Neuron (in vitro differentiated cells): ENCODE measurements around the gene LRRC73.
"Not testable (repeated sequence)": the region's sequence is repeated elsewhere in the genome, so short reads cannot be mapped to it uniquely, and the experiment has no call there.

ENCODE experiments used
- H2AFZ ChIP-seq: one replicate; pipeline ENCODE4 v1.6.1; 2013; ENCODE audit warnings: low read depth, mild to moderate bottlenecking, inconsistent platforms, low read length, moderate library complexity
- H3K27me3 ChIP-seq: one replicate; pipeline ENCODE4 v1.6.1; 2013; ENCODE audit warnings: low read length; ENCODE audit not compliant: insufficient read depth
- H3K36me3 ChIP-seq: one replicate; pipeline ENCODE4 v1.6.1; 2013; ENCODE audit warnings: low read length; ENCODE audit not compliant: insufficient read depth
- H3K4me1 ChIP-seq: one replicate; pipeline ENCODE4 v1.6.1; 2013; ENCODE audit warnings: low read length; ENCODE audit not compliant: insufficient read depth
- H3K4me3 ChIP-seq: 2 replicates; pipeline ENCODE4 v1.5.1; 2013; ENCODE audit warnings: mild to moderate bottlenecking, low read length, moderate library complexity
- H3K9me3 ChIP-seq: one replicate; pipeline ENCODE4 v1.6.1; 2013; ENCODE audit warnings: low read length

LRRC73 gene, protein sequence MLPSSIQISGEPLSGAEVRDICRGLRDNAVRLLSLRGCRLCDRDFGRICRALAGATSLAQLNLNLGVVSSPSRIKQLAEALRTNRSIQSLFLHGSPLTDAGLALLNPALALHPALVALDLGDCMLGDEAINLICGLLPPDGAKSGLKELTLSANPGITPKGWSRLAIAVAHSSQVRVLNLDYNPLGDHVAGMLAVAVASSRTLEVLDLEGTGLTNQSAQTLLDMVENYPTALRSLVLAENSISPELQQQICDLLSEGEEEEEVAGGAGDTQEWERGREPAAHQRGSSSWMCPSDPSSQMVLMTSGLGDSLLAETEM

DNA sequence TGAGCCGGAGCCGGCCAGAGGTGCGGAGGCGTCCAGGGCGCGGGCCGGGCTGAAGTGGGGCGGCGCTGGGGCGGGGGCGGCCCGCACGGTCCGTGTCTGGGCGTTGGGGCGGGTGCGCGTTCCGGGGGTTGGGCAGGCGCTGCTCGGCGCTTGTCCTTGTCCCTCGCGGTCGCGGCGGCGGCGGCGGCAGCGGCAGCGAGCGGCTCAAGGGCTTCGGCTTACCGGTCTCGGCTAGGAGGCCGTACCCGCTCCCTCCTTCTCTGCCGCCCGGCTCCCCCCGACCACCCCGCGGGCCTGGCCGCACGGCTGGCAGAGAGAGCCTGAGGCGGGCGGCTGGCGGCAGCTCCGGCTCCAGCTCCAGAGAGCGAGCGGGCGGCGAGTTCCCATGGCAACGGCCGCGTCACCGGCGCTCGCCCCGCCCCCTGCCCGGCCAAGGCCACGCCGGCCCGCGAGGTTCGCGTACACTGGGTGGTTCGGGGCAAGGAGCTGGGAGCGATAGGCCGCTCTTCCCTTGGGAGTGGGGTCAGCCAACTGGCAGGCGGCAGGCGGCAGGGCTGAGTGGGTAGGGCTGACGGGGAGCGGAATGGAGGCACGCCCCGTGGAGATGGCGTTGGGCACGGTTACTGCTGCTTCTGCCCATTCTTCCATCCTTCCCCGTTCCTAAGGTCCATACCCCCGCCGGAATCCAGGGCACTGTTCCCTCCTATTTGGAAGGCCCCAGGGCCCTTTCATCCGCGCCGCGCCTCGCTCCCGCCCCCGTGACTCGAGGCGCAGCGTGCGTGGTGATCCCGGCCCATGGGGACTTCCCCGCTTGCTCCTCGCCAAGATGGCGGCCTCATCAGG, at the start of gene LRRC73:
TSS of gene LRRC73 (minus strand) at position 363 of the 843 bp plus-strand sequence. CDS start 561 bp downstream, outside the sequence.
- Histone ChIP-seq H2AFZ (peak within 1 kb of the TSS; percentile 69), H3K9me3 (no peaks in the 10 kb centered on the region), H3K4me3 (peak within 1 kb of the TSS; percentile 55), H3K27me3 (no peaks in the 10 kb centered on the region), H3K36me3 (peaks cover 37% of the 10 kb centered on the region), H3K4me1 (peaks cover 13% of the 10 kb centered on the region)

DNA sequence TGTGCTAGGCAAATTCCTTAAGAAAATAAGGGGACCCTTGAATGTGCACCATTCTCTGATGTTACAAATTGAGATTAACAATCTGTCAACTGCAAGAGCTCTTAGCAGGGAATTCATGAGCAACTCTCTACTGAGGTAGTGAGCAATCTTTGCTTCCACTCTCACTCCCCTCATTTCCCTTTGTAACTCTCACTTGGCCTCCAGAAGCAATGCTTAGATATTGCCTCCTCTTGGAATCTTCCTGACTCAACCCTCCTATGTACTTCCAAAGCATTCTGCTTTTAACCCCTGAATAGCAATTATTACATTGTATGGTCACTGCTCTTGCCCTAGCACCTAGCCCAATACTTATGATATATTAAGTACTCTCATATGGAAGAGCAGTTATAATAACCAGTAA, 49.2 kb upstream of the LRRC73 start:
- Histone ChIP-seq H3K9me3 (no peaks in the 10 kb centered on the region), H2AFZ (no peak overlapping the region), H3K36me3 (peaks cover 86% of the 10 kb centered on the region)

DNA sequence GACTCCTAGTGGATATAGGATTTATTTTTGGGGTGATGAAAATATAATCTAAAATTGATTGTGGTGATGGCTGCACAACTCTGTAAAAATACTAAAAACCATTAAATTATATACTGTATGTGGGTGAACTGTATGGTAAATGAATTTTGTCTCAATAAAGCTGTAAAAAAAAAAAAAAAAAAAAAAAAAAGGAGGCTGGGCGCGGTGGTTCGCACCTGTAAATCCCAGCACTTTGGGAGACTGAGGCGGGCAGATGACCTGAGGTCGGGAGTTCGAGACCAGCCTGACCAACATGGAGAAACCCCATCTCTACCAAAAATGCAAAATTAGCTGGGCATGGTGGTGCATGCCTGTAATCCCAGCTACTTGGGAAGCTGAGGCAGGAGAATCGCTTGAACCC, 47.5 kb upstream of the LRRC73 start:
- H3K4me1 ChIP-seq, H3K27me3 ChIP-seq, H2AFZ ChIP-seq, H3K9me3 ChIP-seq, H3K4me3 ChIP-seq: not testable (repeated sequence)
- peaks cover 88% of the 10 kb centered on the region for H3K36me3 ChIP-seq

More for the DNA sequence above, 49.2 kb upstream of the LRRC73 start:
- H3K4me1 ChIP-seq = no peaks in the 10 kb centered on the region
- H3K4me3 ChIP-seq = no peak overlapping the region
- H3K27me3 ChIP-seq = no peaks in the 10 kb centered on the region

DNA sequence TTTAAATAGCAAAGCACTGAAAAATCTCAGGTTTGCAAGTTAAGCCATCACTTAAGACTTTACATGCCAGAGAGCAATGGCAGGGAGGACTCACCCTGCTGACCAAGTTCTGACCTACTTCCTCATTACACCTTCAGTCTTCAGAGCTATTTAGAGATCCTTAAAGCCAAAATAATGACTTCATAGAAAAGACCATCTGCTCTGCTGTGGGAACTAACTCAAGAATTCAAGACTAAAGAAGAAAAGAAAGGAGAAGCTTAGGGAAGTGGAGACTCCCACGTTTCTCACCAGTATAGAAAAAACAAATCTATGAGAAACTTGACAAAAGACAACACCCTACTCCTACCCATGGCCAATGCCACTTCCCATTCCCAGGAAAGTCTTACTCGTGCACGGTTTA, 37.1 kb upstream of the LRRC73 start:
- Histone ChIP-seq H2AFZ (no peak overlapping the region), H3K27me3 (no peaks in the 10 kb centered on the region), H3K4me1 (no peaks in the 10 kb centered on the region), H3K4me3 (no peak overlapping the region), H3K9me3 (no peaks in the 10 kb centered on the region), H3K36me3 (peaks cover 74% of the 10 kb centered on the region)

DNA sequence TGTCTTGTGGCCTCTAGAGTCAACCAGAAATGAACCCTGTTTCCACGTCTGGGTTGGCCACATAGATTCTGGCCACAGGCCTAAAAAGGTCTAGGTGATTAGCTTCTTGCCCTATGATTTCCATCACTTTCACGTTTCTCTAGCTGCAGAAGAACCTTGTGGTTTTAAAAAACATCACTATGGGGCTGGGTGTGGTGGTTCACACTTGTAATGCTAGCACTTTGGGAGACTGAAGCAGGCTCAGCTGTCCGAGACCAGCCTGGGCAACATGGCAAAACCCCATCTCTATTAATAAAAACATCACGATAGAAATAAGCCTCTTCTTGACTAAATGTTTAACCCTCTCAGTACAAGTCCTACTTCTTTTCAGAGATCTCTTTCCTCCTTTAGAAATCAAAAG, 34.3 kb upstream of the LRRC73 start:
- no peaks in the 10 kb centered on the region for H3K4me1 ChIP-seq
- no peak overlapping the region for H3K4me3 ChIP-seq
- no peaks in the 10 kb centered on the region for H3K9me3 ChIP-seq
- H3K36me3 ChIP-seq = peaks cover 65% of the 10 kb centered on the region
- no peaks in the 10 kb centered on the region for H3K27me3 ChIP-seq
- H2AFZ ChIP-seq = no peak overlapping the region

DNA sequence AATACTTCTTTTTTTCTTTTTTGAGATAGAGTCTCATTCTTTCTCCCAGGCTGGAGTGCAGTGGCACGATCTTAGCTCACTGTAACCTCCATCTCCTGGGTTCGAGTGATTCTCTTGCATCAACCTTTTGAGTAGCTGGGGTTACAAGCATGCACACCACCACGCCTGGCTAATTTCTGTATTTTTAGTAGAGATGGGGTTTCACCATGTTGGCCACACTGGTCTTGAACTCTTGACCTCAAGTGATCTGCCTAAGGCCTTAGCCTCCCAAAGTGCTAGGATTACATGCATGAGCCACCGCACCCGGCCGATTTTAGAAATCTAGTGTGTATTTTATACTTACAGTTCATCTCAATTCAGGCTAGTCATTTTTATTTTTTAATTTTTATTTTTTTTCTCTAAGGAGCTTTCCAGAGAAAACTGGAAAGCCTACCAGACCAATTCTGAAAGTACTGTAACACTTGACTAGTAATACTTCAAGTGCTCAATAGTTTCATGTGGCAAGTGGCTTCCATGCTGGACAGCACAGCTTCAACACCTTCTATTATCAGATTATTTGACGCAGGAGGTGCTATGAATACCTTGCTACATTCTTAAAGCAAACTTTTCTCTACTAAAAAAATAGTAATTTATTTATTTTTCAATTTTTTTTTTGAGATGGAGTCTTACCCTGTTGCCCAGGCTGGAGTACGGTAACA, 31.8 kb upstream of the LRRC73 start:
- Histone ChIP-seq H3K4me1 (no peaks in the 10 kb centered on the region), H3K9me3 (no peaks in the 10 kb centered on the region), H3K27me3 (no peaks in the 10 kb centered on the region), H3K4me3 (no peak overlapping the region), H2AFZ (no peak overlapping the region), H3K36me3 (peaks cover 58% of the 10 kb centered on the region)

DNA sequence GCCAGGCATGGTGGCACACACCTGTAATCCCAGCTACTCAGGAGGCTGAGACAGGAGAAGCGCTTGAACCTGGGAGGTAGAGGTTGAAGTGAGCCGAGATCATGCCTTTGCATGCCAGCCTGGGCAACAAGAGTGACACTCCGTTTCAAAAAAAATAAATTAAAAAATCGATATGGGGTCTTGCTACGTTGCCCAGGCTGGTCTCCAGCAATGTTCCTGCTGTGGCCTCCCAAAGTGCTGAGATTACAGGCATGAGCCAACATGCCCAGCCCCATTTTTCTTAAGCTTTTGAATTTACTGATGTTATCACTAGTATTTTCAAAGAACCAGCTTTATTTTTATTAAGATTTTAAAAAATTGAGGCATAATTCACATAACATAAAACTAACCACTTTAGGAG, 30.4 kb upstream of the LRRC73 start:
- Histone ChIP-seq H3K4me3 (no peak overlapping the region), H3K36me3 (peaks cover 46% of the 10 kb centered on the region), H2AFZ (no peak overlapping the region), H3K4me1 (no peaks in the 10 kb centered on the region), H3K27me3 (no peaks in the 10 kb centered on the region), H3K9me3 (no peaks in the 10 kb centered on the region)

DNA sequence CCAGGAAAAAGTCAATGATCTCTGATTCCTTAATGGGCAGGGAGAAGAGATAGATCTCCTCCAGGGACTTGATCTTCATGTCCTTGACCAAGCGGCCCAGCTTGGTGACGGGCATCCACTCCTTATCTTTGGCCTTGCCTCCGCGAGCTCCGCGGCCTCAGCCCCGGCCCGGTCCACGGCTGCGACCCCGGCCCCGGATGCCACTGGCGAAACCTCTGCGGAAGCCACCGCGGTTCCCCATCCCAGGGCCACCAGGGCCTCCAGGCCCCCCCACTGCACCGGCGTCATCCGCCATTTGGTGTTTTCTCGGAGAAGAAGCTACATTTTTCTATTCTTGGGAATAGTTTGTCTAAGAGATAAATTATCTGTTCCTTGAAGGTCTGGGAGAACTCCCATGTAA, 29.3 kb upstream of the LRRC73 start:
- H3K4me3 ChIP-seq, H3K4me1 ChIP-seq, H2AFZ ChIP-seq, H3K27me3 ChIP-seq, H3K9me3 ChIP-seq: not testable (repeated sequence)
- peaks cover 41% of the 10 kb centered on the region for H3K36me3 ChIP-seq

DNA sequence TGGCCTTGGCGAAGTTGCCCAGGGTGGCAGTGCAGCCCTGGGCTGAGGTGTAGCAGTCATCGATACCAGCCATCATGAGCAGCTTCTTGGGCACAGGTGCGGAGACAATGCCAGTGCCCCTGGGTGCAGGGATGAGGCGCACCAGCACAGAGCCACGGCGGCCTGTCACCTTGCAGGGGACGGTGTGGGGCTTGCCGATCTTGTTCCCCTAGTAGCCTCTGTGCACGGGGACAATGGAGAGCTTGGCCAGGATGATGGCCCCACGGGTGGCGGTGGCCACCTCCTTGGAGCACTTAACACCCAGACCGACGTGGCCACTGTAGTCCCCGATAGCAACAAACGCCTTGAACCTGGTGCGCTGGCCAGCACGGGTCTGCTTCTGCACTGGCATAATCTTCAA, 28.8 kb upstream of the LRRC73 start:
- not testable (repeated sequence) for H2AFZ ChIP-seq, H3K9me3 ChIP-seq, H3K27me3 ChIP-seq, H3K4me3 ChIP-seq, H3K4me1 ChIP-seq
- H3K36me3 ChIP-seq = peaks cover 40% of the 10 kb centered on the region

DNA sequence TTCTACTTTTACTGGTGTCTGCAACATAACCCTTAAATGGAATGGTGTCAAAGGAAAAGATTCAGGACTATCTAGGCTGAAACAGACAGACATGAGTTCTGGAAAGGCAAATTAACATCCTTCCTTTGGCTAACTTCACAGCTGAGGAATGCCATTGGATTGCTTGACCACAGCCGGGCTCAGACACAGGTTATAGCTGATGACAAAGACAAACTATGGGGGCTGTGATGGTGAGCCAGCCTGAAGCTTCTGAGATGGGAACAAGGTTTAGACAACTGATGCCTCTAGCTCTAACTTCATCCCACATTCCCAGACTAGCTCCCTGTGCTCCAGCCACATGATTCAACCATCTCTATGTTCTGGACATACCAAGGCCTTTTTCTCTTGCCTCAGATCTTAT, 22.1 kb upstream of the LRRC73 start:
- H3K36me3 ChIP-seq = peaks cover 58% of the 10 kb centered on the region
- H3K9me3 ChIP-seq = no peaks in the 10 kb centered on the region
- no peak overlapping the region for H2AFZ ChIP-seq
- no peaks in the 10 kb centered on the region for H3K27me3 ChIP-seq
- no peak overlapping the region for H3K4me3 ChIP-seq
- H3K4me1 ChIP-seq = no peaks in the 10 kb centered on the region

DNA sequence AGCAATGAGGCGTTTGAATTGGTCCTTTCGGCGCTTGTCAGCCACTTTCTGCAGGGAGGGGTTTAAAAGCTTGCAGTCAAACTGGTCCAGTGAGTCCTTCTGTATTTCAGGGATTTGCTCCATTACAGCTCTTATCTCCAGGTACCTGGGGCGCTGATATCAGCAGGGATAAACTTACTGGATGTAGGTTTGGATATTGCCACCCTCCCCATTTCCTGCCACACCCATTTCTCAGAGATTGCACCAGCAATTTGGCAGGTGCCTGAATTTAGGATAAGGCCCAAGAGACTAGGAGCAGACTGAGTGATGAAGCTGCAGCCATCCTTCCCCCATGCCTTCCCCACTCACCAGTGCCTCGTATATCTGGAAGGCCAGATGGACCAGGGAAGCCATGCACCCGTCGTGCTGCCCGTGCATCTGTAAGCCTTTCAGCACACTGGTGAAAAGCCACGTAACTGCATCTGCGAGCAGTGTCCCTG, 14.4 kb upstream of the LRRC73 start:
- H3K4me3 ChIP-seq = no peak overlapping the region
- H3K9me3 ChIP-seq = no peaks in the 10 kb centered on the region
- H3K36me3 ChIP-seq = peaks cover 94% of the 10 kb centered on the region

DNA sequence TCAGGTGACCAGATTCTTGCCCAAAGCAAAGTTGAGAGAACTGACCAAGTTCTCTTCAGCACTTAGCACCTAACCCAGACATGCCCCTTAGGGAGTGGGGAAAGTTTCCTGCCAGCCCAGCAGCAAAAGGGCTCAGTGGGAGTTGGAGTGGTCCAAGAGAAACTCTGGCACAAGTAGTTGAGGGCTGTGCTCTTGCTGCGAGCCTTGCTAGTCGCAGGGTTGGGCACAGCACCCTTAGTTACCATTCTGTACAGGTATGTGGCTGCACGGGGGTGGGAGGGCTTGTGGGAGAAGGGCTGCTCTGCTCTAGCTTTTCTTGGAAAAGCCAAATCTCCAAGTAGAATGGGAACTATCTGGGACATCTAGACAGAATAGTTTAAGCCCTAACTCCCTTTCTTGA, 13.1 kb upstream of the LRRC73 start:
- no peaks in the 10 kb centered on the region for H3K27me3 ChIP-seq
- H2AFZ ChIP-seq = no peak overlapping the region
- peaks cover 2% of the 10 kb centered on the region for H3K4me1 ChIP-seq
- peaks cover 90% of the 10 kb centered on the region for H3K36me3 ChIP-seq
- no peaks in the 10 kb centered on the region for H3K9me3 ChIP-seq
- no peak overlapping the region for H3K4me3 ChIP-seq

More for the DNA sequence above, 14.4 kb upstream of the LRRC73 start:
- H2AFZ ChIP-seq = no peak overlapping the region
- H3K27me3 ChIP-seq = no peaks in the 10 kb centered on the region
- H3K4me1 ChIP-seq = no peaks in the 10 kb centered on the region
